ENCODE results near the gene DEGS1. TPM values are rescaled to one million over a fixed set of nuclear protein-coding genes. Genes with fewer than 3 reads are reported as not detected.

Gene DEGS1
- total RNA-seq, 1 experiment from 2014 or later: 59.8 TPM

DNA sequence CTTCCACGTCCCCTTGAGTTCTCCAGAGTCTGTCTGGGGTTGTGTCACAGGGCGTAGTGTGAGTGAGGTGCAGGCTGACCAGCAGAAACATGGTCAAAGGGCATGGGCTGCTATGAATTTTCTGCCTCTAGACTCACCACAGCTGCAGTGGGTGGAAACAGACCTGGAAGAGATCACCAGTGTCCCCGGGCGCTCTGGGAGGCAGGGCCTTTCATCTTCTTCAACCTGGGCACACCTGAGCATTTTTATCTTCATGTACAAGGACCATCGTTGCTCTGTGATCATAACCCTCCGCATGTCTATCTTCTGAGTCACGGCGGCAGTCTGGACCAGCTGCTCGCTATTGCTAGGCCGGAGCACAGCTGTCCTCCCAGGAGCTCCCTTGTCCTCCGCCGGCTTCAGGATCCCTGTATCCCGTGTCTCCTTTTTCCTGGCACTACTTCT, 29.6 kb downstream of the DEGS1 start:
- no peak overlapping the region for H3K4ac ChIP-seq (ENCODE audit: low read depth, low read length)
- no peak overlapping the region for H3T11ph ChIP-seq (ENCODE audit: low read length)
- no peak overlapping the region for H2AFZ ChIP-seq (ENCODE audit: low read length)
- no peak overlapping the region for H3K9ac ChIP-seq (ENCODE audit: extremely low read depth, insufficient read length, low read length)
- H3K79me1 ChIP-seq (ENCODE audit: insufficient read depth, low read depth, low read length, poor library complexity, severe bottlenecking): no peaks in the 10 kb centered on the region
- no peak overlapping the region for H3K18ac ChIP-seq (ENCODE audit: insufficient read length, low read depth, low read length)
- H2BK20ac ChIP-seq (ENCODE audit: low read depth, low read length, poor library complexity, severe bottlenecking): no peak overlapping the region
- peaks cover 19 to 20% of the 10 kb centered on the region in 2 experiments for H3K4me1 Mint-ChIP-seq
- no peak overlapping the region for H3K4me3 Mint-ChIP-seq
- no peaks in the 10 kb centered on the region; the same call in none of the 2 replicates for H3K4me1 ChIP-seq (ENCODE audit: insufficient read depth, low read length)
- no peak overlapping the region for H3K56ac ChIP-seq (ENCODE audit: insufficient read length, low read depth, low read length)
- no peaks in the 10 kb centered on the region; the same call in 1 of the 2 replicates for H3K27me3 Mint-ChIP-seq (ENCODE audit: low read depth)
- peak overlapping the region; percentile 57 to 92 (median 85); a peak in 6 of 7 replicates for H3K27ac Mint-ChIP-seq
- H3K14ac ChIP-seq (ENCODE audit: insufficient read depth, low read length): no peak overlapping the region
- no peak overlapping the region for H4K8ac ChIP-seq (replicated peaks; ENCODE audit: insufficient read length, low read depth, low read length)
- WGBS (ENCODE audit: extremely low coverage, insufficient read length, low lambda C conversion rate): no CpG with 5 or more reads among the region's 13 CpGs
- no peak for TF ChIP-seq CTCF (conservative IDR thresholded peaks at IDR 0.05)
- H3K27ac ChIP-seq (ENCODE audit: insufficient read length, low read depth, low read length): no peak overlapping the region
- no peak overlapping the region for H2BK12ac ChIP-seq (ENCODE audit: insufficient read length, low read depth, low read length)
- no peak overlapping the region for H4K5ac ChIP-seq (ENCODE audit: insufficient read length, low read depth, low read length)
- H3K9me3 Mint-ChIP-seq: no peaks in the 10 kb centered on the region
- no peak overlapping the region for H4K91ac ChIP-seq (ENCODE audit: insufficient read length, low read depth, low read length)
- H3K27me3 ChIP-seq (ENCODE audit: insufficient read depth, low read length): no peaks in the 10 kb centered on the region
- H3K23me2 ChIP-seq (ENCODE audit: insufficient read length, low read depth, low read length, poor library complexity, severe bottlenecking): no peaks in the 10 kb centered on the region
- no peak overlapping the region for H2BK120ac ChIP-seq (ENCODE audit: low read depth, low read length, poor library complexity, severe bottlenecking)
- no peaks in the 10 kb centered on the region for H3K36me3 Mint-ChIP-seq (ENCODE audit: insufficient read depth in 1 of 3, low read depth in 3 of 3)
- no peaks in the 10 kb centered on the region for H3K79me2 ChIP-seq (ENCODE audit: insufficient read depth, low read length)
- H4K20me1 ChIP-seq (ENCODE audit: control insufficient read depth, insufficient read depth, insufficient read length): no peaks in the 10 kb centered on the region
- no peak for DNase-seq
- H3K23ac ChIP-seq (ENCODE audit: insufficient read length, low read depth, low read length): no peak overlapping the region
- no peak overlapping the region for H3K4me2 ChIP-seq (ENCODE audit: insufficient read depth, insufficient read length, low read length)
- H2BK15ac ChIP-seq (ENCODE audit: low read depth, low read length): no peak overlapping the region
- no peak overlapping the region for H2AK5ac ChIP-seq (ENCODE audit: insufficient read length, low read length)
- no peak overlapping the region for H2BK5ac ChIP-seq (ENCODE audit: insufficient read length, low read length)
- H3K9me3 ChIP-seq (ENCODE audit: control insufficient read depth, low read depth, low read length): no peaks in the 10 kb centered on the region
